Central memory CD4-positive, alpha-beta T cell (primary cell): ENCODE measurements around the gene ZDHHC18.

Source experiments
- DNase-seq: peaks from one replicate; pipeline ENCODE4 v3.0.0; 2022
- total RNA-seq, 3 experiments: gene quantifications; one replicate each; lab custom pipeline; 2026; lab: John Stamatoyannopoulos, UW

The ZDHHC18 gene
- 72.0 to 128 (median 80.5) reads per million in 3 experiments for total RNA-seq

- peak; percentile 73 for DNase-seq
Measured at GRCh38 chr1:26826261-26827105, at the start of gene ZDHHC18. TSS of gene ZDHHC18 (plus strand) at chr1:26826688. CDS start at chr1:26826805, 117 bp downstream.

GRCh38 chr1:26779098-26779668 lies 47.3 kb upstream of the ZDHHC18 start:
- DNase-seq: no peak

GRCh38 chr1:26780344-26780957 lies 46.0 kb upstream of the ZDHHC18 start:
- no peak for DNase-seq

- no peak for DNase-seq
Measured at GRCh38 chr1:26781206-26781825, 45.2 kb upstream of the ZDHHC18 start.

- no peak for DNase-seq
Measured at GRCh38 chr1:26782521-26783212, 43.8 kb upstream of the ZDHHC18 start.

- DNase-seq: no peak
Measured at GRCh38 chr1:26783646-26784022, 42.9 kb upstream of the ZDHHC18 start.

GRCh38 chr1:26784023-26784871 lies 42.2 kb upstream of the ZDHHC18 start:
- no peak for DNase-seq

- DNase-seq: no peak
Measured at GRCh38 chr1:26784886-26785285, 41.6 kb upstream of the ZDHHC18 start.

GRCh38 chr1:26785611-26786436 lies 40.7 kb upstream of the ZDHHC18 start:
- DNase-seq: peak; percentile 31

GRCh38 chr1:26786437-26787380 lies 39.8 kb upstream of the ZDHHC18 start:
- no peak for DNase-seq

- peak; percentile 79 for DNase-seq
Measured at GRCh38 chr1:26787381-26787705, 39.1 kb upstream of the ZDHHC18 start.

GRCh38 chr1:26787706-26788514 lies 38.6 kb upstream of the ZDHHC18 start, which contains the start of gene PIGV:
TSS of gene PIGV (plus strand) at chr1:26787950. CDS start at chr1:26790816, 2,866 bp downstream.
- DNase-seq: peak; percentile 87

GRCh38 chr1:26788515-26788785 lies 38.0 kb upstream of the ZDHHC18 start:
- DNase-seq: no peak

- DNase-seq: peak; percentile 85
Measured at GRCh38 chr1:26788836-26789611, 37.5 kb upstream of the ZDHHC18 start.

GRCh38 chr1:26789612-26789865 lies 36.9 kb upstream of the ZDHHC18 start:
- no peak for DNase-seq

GRCh38 chr1:26789931-26790330 lies 36.6 kb upstream of the ZDHHC18 start:
- DNase-seq: no peak

GRCh38 chr1:26790551-26790953 lies 35.9 kb upstream of the ZDHHC18 start:
- no peak for DNase-seq

GRCh38 chr1:26791148-26791547 lies 35.3 kb upstream of the ZDHHC18 start:
- no peak for DNase-seq

GRCh38 chr1:26791626-26792025 lies 34.9 kb upstream of the ZDHHC18 start:
- no peak for DNase-seq
